ENCODE measurements around the gene PRRT2. TPM values are rescaled to one million over a fixed set of nuclear protein-coding genes. Genes with fewer than 3 reads are reported as not detected.
A peak's percentile ranks its signal among the peaks of the same experiment; 100 is the strongest.

Gene PRRT2
- total and polyA plus RNA-seq, 10 of the 15 experiments (the other 5 are each of a cell fraction or from before 2014, with no cell fraction given): 0.08 to 0.49 (median 0.12) TPM; not detected in 4

GRCh38 chr16:29810699-29811169 is 1.3 kb upstream of the PRRT2 start:
- H3K4me3 ChIP-seq: peak overlapping the region; percentile 85; the same call in 1 of the 2 replicates
- no peaks in the 10 kb centered on the region for H4K20me1 ChIP-seq (ENCODE audit: control insufficient read depth, insufficient read depth)
- TSS peak; percentile 89 for BruUV-seq (replicated peaks)
- SMC1A ChIA-PET (ENCODE audit: uncharacterized antibody, unreplicated experiment): interaction anchor here (1.4 to 2.1 kb wide), 3 partner anchors 12 to 79 kb away, joined by 4 to 5 read pairs (median 4); no protein-coding TSS in a partner anchor
- H3K9ac ChIP-seq (ENCODE audit: control insufficient read depth, insufficient read depth, low read length): no peak overlapping the region
- TF ChIP-seq FOS (IDR thresholded peaks at IDR 0.05; ENCODE audit: borderline replicate concordance, extremely low read depth, insufficient read length): no peak
- no peak for TF ChIP-seq SUPT20H (IDR thresholded peaks at IDR 0.05; ENCODE audit: borderline replicate concordance, control insufficient read depth, low read depth, low read length)
- TF ChIP-seq, protein P1, sequence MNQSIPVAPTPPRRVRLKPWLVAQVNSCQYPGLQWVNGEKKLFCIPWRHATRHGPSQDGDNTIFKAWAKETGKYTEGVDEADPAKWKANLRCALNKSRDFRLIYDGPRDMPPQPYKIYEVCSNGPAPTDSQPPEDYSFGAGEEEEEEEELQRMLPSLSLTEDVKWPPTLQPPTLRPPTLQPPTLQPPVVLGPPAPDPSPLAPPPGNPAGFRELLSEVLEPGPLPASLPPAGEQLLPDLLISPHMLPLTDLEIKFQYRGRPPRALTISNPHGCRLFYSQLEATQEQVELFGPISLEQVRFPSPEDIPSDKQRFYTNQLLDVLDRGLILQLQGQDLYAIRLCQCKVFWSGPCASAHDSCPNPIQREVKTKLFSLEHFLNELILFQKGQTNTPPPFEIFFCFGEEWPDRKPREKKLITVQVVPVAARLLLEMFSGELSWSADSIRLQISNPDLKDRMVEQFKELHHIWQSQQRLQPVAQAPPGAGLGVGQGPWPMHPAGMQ (IDR thresholded peaks at IDR 0.05; ENCODE audit: borderline replicate concordance): no peak
- TF ChIP-seq MXI1 (IDR thresholded peaks at IDR 0.05; ENCODE audit: low read depth, low read length): no peak
- TF ChIP-seq BHLHE40 (IDR thresholded peaks at IDR 0.05; ENCODE audit: borderline replicate concordance in 1 of 2, low read depth in 2 of 2, low read length in 1 of 2): no peak
- no peak for TF ChIP-seq POLR2A (IDR thresholded peaks at IDR 0.05; ENCODE audit: low read depth, low read length)
- TF ChIP-seq IRF4 (IDR thresholded peaks at IDR 0.05; ENCODE audit: low read depth, low read length): no peak
- H3K4me2 ChIP-seq (ENCODE audit: control insufficient read depth, insufficient read depth): peak overlapping the region; percentile 99
- no peak for ATAC-seq
- in situ Hi-C loops (cut with MboI) (no loop called here), intact Hi-C loops (cut with micrococcal nuclease; ENCODE audit: unreplicated experiment) (no loop called here)
- RAD21 ChIA-PET (ENCODE audit: unreplicated experiment): interaction anchor here (1.0 to 1.1 kb wide), 2 partner anchors 9 to 38 kb away, joined by 3 to 4 read pairs; partner anchors contain the start of gene MVP
- CTCF ChIA-PET: interaction anchor here (0.6 to 1.3 kb wide), 3 partner anchors 38 to 221 kb away, joined by 3 to 6 read pairs (median 3); no protein-coding TSS in a partner anchor
- FAIRE-seq: no peak
- no peak overlapping the region for H3K27ac ChIP-seq (ENCODE audit: control insufficient read depth, insufficient read depth)
- H3K79me2 ChIP-seq (ENCODE audit: control insufficient read depth, insufficient read depth, low read length): peaks cover 27% of the 10 kb centered on the region
- DNase-seq (ENCODE audit: low read depth, low spot score): no peak
- H2AFZ ChIP-seq (ENCODE audit: control insufficient read depth, low read depth, low read length): no peak overlapping the region
- H3K4me1 ChIP-seq (ENCODE audit: control insufficient read depth, insufficient read depth, low read length): peaks cover 30% of the 10 kb centered on the region
- no peaks in the 10 kb centered on the region for H3K9me3 ChIP-seq (replicated peaks; ENCODE audit: control insufficient read depth, insufficient read depth, low read length)
- POLR2A ChIA-PET: interaction anchor here (0.5 to 1.5 kb wide), 6 partner anchors 8 to 67 kb away, joined by 3 to 6 read pairs (median 3); partner anchors contain the start of gene MVP
- WGBS (ENCODE audit: insufficient coverage, insufficient replicate concordance, low lambda C conversion rate, missing lambda C conversion rate): 63% methylated on average over 7 of the region's 9 CpGs
- H3K36me3 ChIP-seq (ENCODE audit: control insufficient read depth in 2 of 2, insufficient read depth in 2 of 2, low read length in 1 of 2): peaks cover 7 to 13% of the 10 kb centered on the region in 2 experiments; a peak in 2 of 4 replicates
- no peaks in the 10 kb centered on the region for H3K27me3 ChIP-seq (replicated peaks in 1 of 2; ENCODE audit: control insufficient read depth in 2 of 2, insufficient read depth in 2 of 2, low read length in 1 of 2)

Measured in GM12878 (cell line).